HG03103 (cell line): ENCODE results near the gene NRBP1.
A peak's percentile ranks its signal among the peaks of the same experiment; 100 is the strongest.

Source experiments
- ATAC-seq: cut with Tn5 transposase; IDR thresholded peaks from one replicate; pipeline ENCODE4 v1.9.1; 2021; ENCODE audit warnings: low read depth; ENCODE audit not compliant: unreplicated experiment

NRBP1 gene

DNA sequence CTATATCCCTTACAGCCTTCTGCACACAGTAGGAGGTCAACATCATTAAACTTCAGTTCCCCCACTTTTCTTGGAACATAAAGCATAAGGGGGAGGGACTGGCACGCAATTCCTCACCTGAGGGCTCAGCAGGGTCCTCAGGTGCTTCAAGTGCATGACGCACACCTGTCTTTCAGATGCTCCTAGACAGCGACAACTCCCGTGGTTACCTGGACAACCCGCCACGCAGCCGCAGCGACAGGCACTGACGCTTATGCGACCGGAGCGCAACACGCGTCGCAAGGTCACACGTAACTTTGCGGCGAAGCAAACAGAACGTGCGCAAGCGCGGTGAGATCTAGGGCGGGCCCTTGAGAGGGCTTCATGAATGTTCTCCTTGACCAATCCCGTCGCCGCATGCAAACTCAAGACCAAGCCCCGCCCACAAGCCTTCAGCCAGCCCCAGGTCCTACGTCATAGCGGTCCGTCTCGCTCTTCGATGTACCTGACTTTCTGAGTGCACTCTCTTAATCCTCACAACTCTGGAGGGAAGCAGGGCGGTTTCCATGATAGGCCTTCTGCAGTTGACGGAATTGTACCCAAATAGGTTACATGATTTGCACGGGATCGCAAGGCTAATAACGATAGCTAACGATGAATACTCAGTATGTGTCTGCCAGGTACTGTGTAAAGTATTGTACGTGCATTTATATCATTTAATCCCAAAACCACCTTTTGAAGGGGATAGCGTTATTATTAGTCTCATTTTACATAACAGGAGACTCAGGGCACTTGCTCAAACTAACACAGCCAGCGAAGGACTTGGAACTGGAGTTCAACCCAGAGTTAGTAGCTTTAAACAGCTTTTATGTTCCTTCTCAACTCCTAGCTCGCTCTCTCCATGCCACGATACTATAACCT lies 61.3 kb downstream of the NRBP1 start, which contains the start of gene IFT172:
Gene IFT172 (minus strand): TSS at position 246 of the 900 bp plus-strand sequence. CDS start 90 bp downstream, at position 156.
- peak; percentile 93 for ATAC-seq
